K562 (cell line): ENCODE measurements around the gene NDST4. TPM values are rescaled to one million over a fixed set of nuclear protein-coding genes. Genes with fewer than 3 reads are reported as not detected.
A peak's percentile ranks its signal among the peaks of the same experiment; 100 is the strongest.

Experiments used
- ATAC-seq: fragments of 200-7000 bp; cut with Tn5 transposase; 3 replicates; pipeline ENCODE4 v1.9.1; 2020; ENCODE audit warnings: moderate library complexity
- BruUV-seq: library from RNA; stranded (reverse); fragments of 400-500 nt; replicated peaks from 2 replicates; lab custom pipeline; 2021; lab: Mats Ljungman, UMichigan
- CTCF ChIA-PET: fragments of 300-600 bp; formaldehyde crosslinking; extraction: SDS; loops from one replicate; lab custom pipeline; 2021; ENCODE audit warnings: low intra/inter-chr PET ratio; lab: Yijun Ruan, JAX
- POLR2A ChIA-PET: fragments of 300-600, 350-650 bp; sonication (Branson Sonifier 250); formaldehyde crosslinking; extraction: SDS; loops from one replicate; lab custom pipeline; 2021; ENCODE audit warnings: antibody characterized with exemption, inconsistent platforms; lab: Yijun Ruan, JAX
- DNase-seq, 4 experiments: peaks; one replicate each; pipeline versions ENCODE4 v3.0.0 to v3.0.0-alpha.2; 2011 to 2018; ENCODE audit warnings: low spot score in 3 of 4, mixed read lengths in 3 of 4; ENCODE audit errors: extremely low read depth in 1 of 4
- FAIRE-seq: peaks from 2 replicates; lab custom pipeline; 2011; peaks lifted over from hg19 to GRCh38; lab: Jason Lieb, UNC
- H2AFZ ChIP-seq: 2 replicates; pipeline ENCODE4 v1.6.0; 2011; ENCODE audit warnings: low read depth, low read length, control low read depth, inconsistent platforms
- H3K27ac ChIP-seq: fragments of 200-600 bp; 3 replicates; pipeline ENCODE4 v1.8.0; 2011; ENCODE audit warnings: low read depth, mild to moderate bottlenecking, control low read depth, inconsistent platforms, low read length, moderate library complexity, mixed read lengths; ENCODE audit errors: extremely low read depth
- H3K27me3 ChIP-seq, 2 experiments: fragments of 300-600 bp in 1 of 2; 2 replicates in 1 of 2; 3 replicates in 1 of 2; pipeline versions ENCODE4 v1.6.0 to v1.8.0; 2011; ENCODE audit warnings: inconsistent platforms in 2 of 2, low read length in 2 of 2, mild to moderate bottlenecking in 1 of 2, mixed read lengths in 1 of 2, moderate library complexity in 1 of 2; ENCODE audit not compliant: control insufficient read depth in 2 of 2, insufficient read depth in 2 of 2
- H3K36me3 ChIP-seq: fragments of 300-600 bp; 3 replicates; pipeline ENCODE4 v1.8.0; 2011; ENCODE audit warnings: mild to moderate bottlenecking, low read length, inconsistent platforms; ENCODE audit not compliant: control insufficient read depth, insufficient read depth
- H3K4me1 ChIP-seq, 2 experiments: fragments of 200-600 bp in 1 of 2; replicated peaks in 1 of 2; 2 replicates in 1 of 2; 3 replicates in 1 of 2; pipeline versions ENCODE4 v1.5.1 to v1.8.0; 2011; ENCODE audit warnings: inconsistent platforms in 2 of 2, low read length in 2 of 2, mild to moderate bottlenecking in 1 of 2, mixed read lengths in 1 of 2, moderate library complexity in 1 of 2; ENCODE audit not compliant: control insufficient read depth in 2 of 2, insufficient read depth in 2 of 2
- H3K4me2 ChIP-seq: 2 replicates; pipeline ENCODE4 v1.6.1; 2011; ENCODE audit warnings: low read length, control low read depth, inconsistent platforms, mixed read lengths; ENCODE audit not compliant: insufficient read depth
- H3K4me3 ChIP-seq: fragments of 200-600 bp; sonication (generic), shearing (Covaris generic); 2 replicates; pipeline ENCODE4 v1.5.1; 2016; ENCODE audit warnings: control low read depth, inconsistent platforms
- H3K79me2 ChIP-seq: fragments of 200-600 bp; 3 replicates; pipeline ENCODE4 v1.8.0; 2011; ENCODE audit warnings: low read length, inconsistent platforms; ENCODE audit not compliant: control insufficient read depth, insufficient read depth
- H3K9ac ChIP-seq, 2 experiments: 2 replicates each; pipeline versions ENCODE4 v1.6.0 to v1.6.1; 2011; ENCODE audit warnings: low read depth in 2 of 2, low read length in 2 of 2, control low read depth in 1 of 2, inconsistent platforms in 1 of 2, mild to moderate bottlenecking in 1 of 2, mixed read lengths in 1 of 2; ENCODE audit not compliant: insufficient read depth in 1 of 2
- H3K9me1 ChIP-seq: one replicate; pipeline ENCODE4 v1.6.0; 2011; ENCODE audit warnings: inconsistent platforms, mild to moderate bottlenecking, low read length, moderate library complexity; ENCODE audit not compliant: control insufficient read depth, insufficient read depth
- H3K9me3 ChIP-seq: replicated peaks from 2 replicates; pipeline ENCODE4 v1.5.1; 2011; ENCODE audit warnings: low read depth, low read length, inconsistent platforms; ENCODE audit not compliant: control insufficient read depth, insufficient read depth
- H4K20me1 ChIP-seq: replicated peaks from 2 replicates; pipeline ENCODE4 v1.6.1; 2011; ENCODE audit warnings: low read length, inconsistent platforms, mixed read lengths; ENCODE audit not compliant: control insufficient read depth, insufficient read depth
- ATF4 ChIP-seq: fragments of 450-650 bp; formaldehyde crosslinking; IDR thresholded peaks from 2 replicates; pipeline ENCODE4 v1.4.0; 2022; ENCODE audit warnings: mild to moderate bottlenecking, moderate library complexity
- ETV6 ChIP-seq, 3 experiments: fragments of 150-350 bp in 1 of 3; sonication (generic) in 1 of 3; formaldehyde crosslinking in 1 of 3; IDR thresholded peaks; 2 replicates each; pipeline versions ENCODE4 v1.6.1 to v1.8.0; 2014 to 2022; ENCODE audit warnings: borderline replicate concordance in 2 of 3, low read depth in 2 of 3, antibody characterized with exemption in 1 of 3, low read length in 1 of 3, mild to moderate bottlenecking in 1 of 3, missing genetic modification reagents in 1 of 3
- MAFF ChIP-seq: IDR thresholded peaks from 2 replicates; pipeline ENCODE4 v1.6.1; 2012; ENCODE audit warnings: low read length, improper control_type of control experiment
- RBM17 ChIP-seq: fragments of 200-400 bp; formaldehyde crosslinking; IDR thresholded peaks from 2 replicates; pipeline ENCODE4 v1.6.1; 2017; ENCODE audit warnings: low read depth, mild to moderate bottlenecking, low read length, borderline replicate concordance
- ZBTB26 ChIP-seq: fragments of 450-650 bp; formaldehyde crosslinking; IDR thresholded peaks from 2 replicates; pipeline ENCODE4 v1.4.0; 2022; ENCODE audit warnings: missing genetic modification characterization
- ZFP91 ChIP-seq: sonication (generic); formaldehyde crosslinking; IDR thresholded peaks from 2 replicates; pipeline ENCODE4 v1.8.0; 2022; ENCODE audit warnings: mild to moderate bottlenecking, missing genetic modification reagents
- ZNF316 ChIP-seq: fragments of 450-650 bp; IDR thresholded peaks from 2 replicates; pipeline ENCODE4 v1.6.1; 2016
- ZNF512 ChIP-seq: IDR thresholded peaks from 2 replicates; pipeline ENCODE4 v1.6.1; 2016; ENCODE audit warnings: missing genetic modification characterization, missing compliant biosample characterization
- in situ Hi-C: fragments of 300-500 bp; cut with MboI; formaldehyde crosslinking; loops from 4 replicates; pipeline ENCODE4 v1.15.0; 2018; ENCODE audit warnings: inconsistent platforms, mixed read lengths
- intact Hi-C: fragments of 100-400 bp; cut with micrococcal nuclease; formaldehyde crosslinking; loops from 2 replicates; pipeline ENCODE4 v1.14.2; 2022
- polyA plus RNA-seq, 8 experiments: library from polyadenylated mRNA; depleted of rRNA in 4 of 8; stranded (reverse) in 5 of 8; unstranded in 3 of 8; fragments of >200 nt; fragmentation: Nextera tagmentation in 2 of 8; fragmentation: Illumina TruSeq in 1 of 8; extraction: Ambion mirVana in 2 of 8; extraction: Trizol in 1 of 8; gene quantifications; 2 replicates each; pipeline versions ENCODE4 v1.2.1 to v1.2.3, GENCODE V29; 2011 to 2014; ENCODE audit warnings: inconsistent platforms in 1 of 8, missing spikeins in 1 of 8
- total RNA-seq, 7 experiments: library from RNA; depleted of rRNA in 6 of 7; stranded (reverse); fragments of >200 nt in 6 of 7; fragmentation: Illumina TruSeq in 2 of 7; extraction: Trizol in 2 of 7; gene quantifications; 2 replicates each; pipeline versions ENCODE4 v1.2.1 to v1.2.3, GENCODE V29; 2011 to 2021; ENCODE audit warnings: low replicate concordance in 1 of 7

The NDST4 gene
- total and polyA plus RNA-seq, 9 of the 15 experiments (the other 6 are each of a cell fraction or from before 2014, with no cell fraction given), result not detected

GRCh38 chr4:114791976-114792375 lies 321.4 kb downstream of the NDST4 start (continued):
- no peak for TF ChIP-seq ETV6 (IDR thresholded peaks at IDR 0.05; ENCODE audit: borderline replicate concordance in 1 of 2, low read depth in 2 of 2, low read length in 1 of 2)
- no peak for TF ChIP-seq ETV6 (CRISPR knock-in tag; IDR thresholded peaks at IDR 0.05; ENCODE audit: borderline replicate concordance)
- no peak for TF ChIP-seq ZFP91 (CRISPR knock-in tag)
- TF ChIP-seq ATF4 (CRISPR knock-in tag), result no peak
- TF ChIP-seq ZBTB26 (CRISPR knock-in tag), result no peak
- no peak for TF ChIP-seq RBM17

GRCh38 chr4:114785570-114785969 lies 327.9 kb downstream of the NDST4 start:
- Histone ChIP-seq H3K79me2 (no peaks in the 10 kb centered on the region), H3K4me3 (no peak overlapping the region), H3K4me2 (no peak overlapping the region), H2AFZ (no peak overlapping the region), H3K9me1 (no peaks in the 10 kb centered on the region)
- CTCF ChIA-PET, result no interaction called here
- intact Hi-C loops, result no loop called here
- TF ChIP-seq ZNF512 (tag) (no peak), MAFF (0 out of 2 replicates have a peak, but pooled peaks have one; percentile 7), ZNF316 (peak; percentile 26; the same call in 1 of the 2 replicates)
- TF ChIP-seq, all 486 proteins: peak for 2
- Histone ChIP-seq H4K20me1 (no peaks in the 10 kb centered on the region), H3K36me3 (no peaks in the 10 kb centered on the region), H3K4me1 (no peaks in the 10 kb centered on the region), H3K9ac (no peak overlapping the region), H3K27ac (no peak overlapping the region), H3K27me3 (no peaks in the 10 kb centered on the region), H3K9me3 (no peaks in the 10 kb centered on the region; the same call in 1 of the 2 replicates)
- in situ Hi-C loops, result no loop called here
- POLR2A ChIA-PET, result no interaction called here
- no peak for ATAC-seq
- no TSS peak for BruUV-seq
- no peak for FAIRE-seq
- no peak for DNase-seq
